ENCODE measurements around the gene S100A6.

DNA sequence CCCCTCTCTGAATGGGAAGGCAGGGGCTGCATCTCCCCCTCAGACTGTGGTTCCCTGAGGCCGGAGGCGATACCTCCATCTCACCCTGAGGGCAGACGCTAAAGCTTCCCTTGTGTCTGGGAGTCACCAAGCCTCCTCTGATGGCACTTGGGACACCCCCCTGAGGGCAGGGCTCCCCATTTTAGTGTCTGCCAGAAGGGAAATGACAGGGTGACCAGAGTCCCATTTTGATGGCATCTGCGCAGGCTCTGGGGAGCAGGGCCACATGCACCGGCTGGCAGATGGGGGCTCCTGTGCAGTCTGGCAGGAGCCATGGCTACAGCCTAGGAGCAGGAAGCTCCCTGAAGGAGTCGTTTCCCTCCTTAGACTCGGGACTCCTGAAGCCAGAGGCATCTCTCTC is 28.2 kb upstream of the S100A6 start:
- TF ChIP-seq, protein P1, sequence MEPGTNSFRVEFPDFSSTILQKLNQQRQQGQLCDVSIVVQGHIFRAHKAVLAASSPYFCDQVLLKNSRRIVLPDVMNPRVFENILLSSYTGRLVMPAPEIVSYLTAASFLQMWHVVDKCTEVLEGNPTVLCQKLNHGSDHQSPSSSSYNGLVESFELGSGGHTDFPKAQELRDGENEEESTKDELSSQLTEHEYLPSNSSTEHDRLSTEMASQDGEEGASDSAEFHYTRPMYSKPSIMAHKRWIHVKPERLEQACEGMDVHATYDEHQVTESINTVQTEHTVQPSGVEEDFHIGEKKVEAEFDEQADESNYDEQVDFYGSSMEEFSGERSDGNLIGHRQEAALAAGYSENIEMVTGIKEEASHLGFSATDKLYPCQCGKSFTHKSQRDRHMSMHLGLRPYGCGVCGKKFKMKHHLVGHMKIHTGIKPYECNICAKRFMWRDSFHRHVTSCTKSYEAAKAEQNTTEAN (CRISPR knock-in tag; IDR thresholded peaks at IDR 0.05), result no peak
- TF ChIP-seq, protein P2, sequence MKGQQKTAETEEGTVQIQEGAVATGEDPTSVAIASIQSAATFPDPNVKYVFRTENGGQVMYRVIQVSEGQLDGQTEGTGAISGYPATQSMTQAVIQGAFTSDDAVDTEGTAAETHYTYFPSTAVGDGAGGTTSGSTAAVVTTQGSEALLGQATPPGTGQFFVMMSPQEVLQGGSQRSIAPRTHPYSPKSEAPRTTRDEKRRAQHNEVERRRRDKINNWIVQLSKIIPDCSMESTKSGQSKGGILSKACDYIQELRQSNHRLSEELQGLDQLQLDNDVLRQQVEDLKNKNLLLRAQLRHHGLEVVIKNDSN (CRISPR knock-in tag; IDR thresholded peaks at IDR 0.05), result no peak
- TF ChIP-seq ZNF416 (CRISPR knock-in tag; IDR thresholded peaks at IDR 0.05), result no peak
- no peak for TF ChIP-seq ZBTB21 (CRISPR knock-in tag; IDR thresholded peaks at IDR 0.05; ENCODE audit: borderline replicate concordance)
- TF ChIP-seq, protein P3, sequence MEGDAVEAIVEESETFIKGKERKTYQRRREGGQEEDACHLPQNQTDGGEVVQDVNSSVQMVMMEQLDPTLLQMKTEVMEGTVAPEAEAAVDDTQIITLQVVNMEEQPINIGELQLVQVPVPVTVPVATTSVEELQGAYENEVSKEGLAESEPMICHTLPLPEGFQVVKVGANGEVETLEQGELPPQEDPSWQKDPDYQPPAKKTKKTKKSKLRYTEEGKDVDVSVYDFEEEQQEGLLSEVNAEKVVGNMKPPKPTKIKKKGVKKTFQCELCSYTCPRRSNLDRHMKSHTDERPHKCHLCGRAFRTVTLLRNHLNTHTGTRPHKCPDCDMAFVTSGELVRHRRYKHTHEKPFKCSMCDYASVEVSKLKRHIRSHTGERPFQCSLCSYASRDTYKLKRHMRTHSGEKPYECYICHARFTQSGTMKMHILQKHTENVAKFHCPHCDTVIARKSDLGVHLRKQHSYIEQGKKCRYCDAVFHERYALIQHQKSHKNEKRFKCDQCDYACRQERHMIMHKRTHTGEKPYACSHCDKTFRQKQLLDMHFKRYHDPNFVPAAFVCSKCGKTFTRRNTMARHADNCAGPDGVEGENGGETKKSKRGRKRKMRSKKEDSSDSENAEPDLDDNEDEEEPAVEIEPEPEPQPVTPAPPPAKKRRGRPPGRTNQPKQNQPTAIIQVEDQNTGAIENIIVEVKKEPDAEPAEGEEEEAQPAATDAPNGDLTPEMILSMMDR (IDR thresholded peaks at IDR 0.05), result no peak
- no peak for TF ChIP-seq JUN (CRISPR knock-in tag; IDR thresholded peaks at IDR 0.05)
- TF ChIP-seq, protein P4, sequence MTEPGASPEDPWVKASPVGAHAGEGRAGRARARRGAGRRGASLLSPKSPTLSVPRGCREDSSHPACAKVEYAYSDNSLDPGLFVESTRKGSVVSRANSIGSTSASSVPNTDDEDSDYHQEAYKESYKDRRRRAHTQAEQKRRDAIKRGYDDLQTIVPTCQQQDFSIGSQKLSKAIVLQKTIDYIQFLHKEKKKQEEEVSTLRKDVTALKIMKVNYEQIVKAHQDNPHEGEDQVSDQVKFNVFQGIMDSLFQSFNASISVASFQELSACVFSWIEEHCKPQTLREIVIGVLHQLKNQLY (CRISPR knock-in tag; IDR thresholded peaks at IDR 0.05), result no peak
- TF ChIP-seq GABPB1 (CRISPR knock-in tag; IDR thresholded peaks at IDR 0.05), result no peak
- TF ChIP-seq, protein P5, sequence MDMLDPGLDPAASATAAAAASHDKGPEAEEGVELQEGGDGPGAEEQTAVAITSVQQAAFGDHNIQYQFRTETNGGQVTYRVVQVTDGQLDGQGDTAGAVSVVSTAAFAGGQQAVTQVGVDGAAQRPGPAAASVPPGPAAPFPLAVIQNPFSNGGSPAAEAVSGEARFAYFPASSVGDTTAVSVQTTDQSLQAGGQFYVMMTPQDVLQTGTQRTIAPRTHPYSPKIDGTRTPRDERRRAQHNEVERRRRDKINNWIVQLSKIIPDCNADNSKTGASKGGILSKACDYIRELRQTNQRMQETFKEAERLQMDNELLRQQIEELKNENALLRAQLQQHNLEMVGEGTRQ (CRISPR knock-in tag; IDR thresholded peaks at IDR 0.05), result no peak
- TF ChIP-seq NR1H2 (CRISPR knock-in tag; IDR thresholded peaks at IDR 0.05), result no peak
- TF ChIP-seq, protein P6, sequence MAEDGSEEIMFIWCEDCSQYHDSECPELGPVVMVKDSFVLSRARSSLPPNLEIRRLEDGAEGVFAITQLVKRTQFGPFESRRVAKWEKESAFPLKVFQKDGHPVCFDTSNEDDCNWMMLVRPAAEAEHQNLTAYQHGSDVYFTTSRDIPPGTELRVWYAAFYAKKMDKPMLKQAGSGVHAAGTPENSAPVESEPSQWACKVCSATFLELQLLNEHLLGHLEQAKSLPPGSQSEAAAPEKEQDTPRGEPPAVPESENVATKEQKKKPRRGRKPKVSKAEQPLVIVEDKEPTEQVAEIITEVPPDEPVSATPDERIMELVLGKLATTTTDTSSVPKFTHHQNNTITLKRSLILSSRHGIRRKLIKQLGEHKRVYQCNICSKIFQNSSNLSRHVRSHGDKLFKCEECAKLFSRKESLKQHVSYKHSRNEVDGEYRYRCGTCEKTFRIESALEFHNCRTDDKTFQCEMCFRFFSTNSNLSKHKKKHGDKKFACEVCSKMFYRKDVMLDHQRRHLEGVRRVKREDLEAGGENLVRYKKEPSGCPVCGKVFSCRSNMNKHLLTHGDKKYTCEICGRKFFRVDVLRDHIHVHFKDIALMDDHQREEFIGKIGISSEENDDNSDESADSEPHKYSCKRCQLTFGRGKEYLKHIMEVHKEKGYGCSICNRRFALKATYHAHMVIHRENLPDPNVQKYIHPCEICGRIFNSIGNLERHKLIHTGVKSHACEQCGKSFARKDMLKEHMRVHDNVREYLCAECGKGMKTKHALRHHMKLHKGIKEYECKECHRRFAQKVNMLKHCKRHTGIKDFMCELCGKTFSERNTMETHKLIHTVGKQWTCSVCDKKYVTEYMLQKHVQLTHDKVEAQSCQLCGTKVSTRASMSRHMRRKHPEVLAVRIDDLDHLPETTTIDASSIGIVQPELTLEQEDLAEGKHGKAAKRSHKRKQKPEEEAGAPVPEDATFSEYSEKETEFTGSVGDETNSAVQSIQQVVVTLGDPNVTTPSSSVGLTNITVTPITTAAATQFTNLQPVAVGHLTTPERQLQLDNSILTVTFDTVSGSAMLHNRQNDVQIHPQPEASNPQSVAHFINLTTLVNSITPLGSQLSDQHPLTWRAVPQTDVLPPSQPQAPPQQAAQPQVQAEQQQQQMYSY (CRISPR knock-in tag; IDR thresholded peaks at IDR 0.05), result no peak
- TF ChIP-seq, protein P7, sequence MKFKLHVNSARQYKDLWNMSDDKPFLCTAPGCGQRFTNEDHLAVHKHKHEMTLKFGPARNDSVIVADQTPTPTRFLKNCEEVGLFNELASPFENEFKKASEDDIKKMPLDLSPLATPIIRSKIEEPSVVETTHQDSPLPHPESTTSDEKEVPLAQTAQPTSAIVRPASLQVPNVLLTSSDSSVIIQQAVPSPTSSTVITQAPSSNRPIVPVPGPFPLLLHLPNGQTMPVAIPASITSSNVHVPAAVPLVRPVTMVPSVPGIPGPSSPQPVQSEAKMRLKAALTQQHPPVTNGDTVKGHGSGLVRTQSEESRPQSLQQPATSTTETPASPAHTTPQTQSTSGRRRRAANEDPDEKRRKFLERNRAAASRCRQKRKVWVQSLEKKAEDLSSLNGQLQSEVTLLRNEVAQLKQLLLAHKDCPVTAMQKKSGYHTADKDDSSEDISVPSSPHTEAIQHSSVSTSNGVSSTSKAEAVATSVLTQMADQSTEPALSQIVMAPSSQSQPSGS (CRISPR knock-in tag; IDR thresholded peaks at IDR 0.05; ENCODE audit: borderline replicate concordance, low read depth), result no peak
- no peak for TF ChIP-seq ZNF423 (CRISPR knock-in tag; IDR thresholded peaks at IDR 0.05)
